HG03378 (cell line): Measurements from ENCODE around the gene ZNF691.
"Not testable (repeated sequence)": the region's sequence is repeated elsewhere in the genome, so short reads cannot be mapped to it uniquely, and the experiment has no call there.

Source experiments
- ATAC-seq: cut with Tn5 transposase; IDR thresholded peaks from one replicate; pipeline ENCODE4 v1.9.1; 2021; ENCODE audit warnings: mild to moderate bottlenecking, moderate library complexity; ENCODE audit not compliant: unreplicated experiment

The ZNF691 gene

DNA sequence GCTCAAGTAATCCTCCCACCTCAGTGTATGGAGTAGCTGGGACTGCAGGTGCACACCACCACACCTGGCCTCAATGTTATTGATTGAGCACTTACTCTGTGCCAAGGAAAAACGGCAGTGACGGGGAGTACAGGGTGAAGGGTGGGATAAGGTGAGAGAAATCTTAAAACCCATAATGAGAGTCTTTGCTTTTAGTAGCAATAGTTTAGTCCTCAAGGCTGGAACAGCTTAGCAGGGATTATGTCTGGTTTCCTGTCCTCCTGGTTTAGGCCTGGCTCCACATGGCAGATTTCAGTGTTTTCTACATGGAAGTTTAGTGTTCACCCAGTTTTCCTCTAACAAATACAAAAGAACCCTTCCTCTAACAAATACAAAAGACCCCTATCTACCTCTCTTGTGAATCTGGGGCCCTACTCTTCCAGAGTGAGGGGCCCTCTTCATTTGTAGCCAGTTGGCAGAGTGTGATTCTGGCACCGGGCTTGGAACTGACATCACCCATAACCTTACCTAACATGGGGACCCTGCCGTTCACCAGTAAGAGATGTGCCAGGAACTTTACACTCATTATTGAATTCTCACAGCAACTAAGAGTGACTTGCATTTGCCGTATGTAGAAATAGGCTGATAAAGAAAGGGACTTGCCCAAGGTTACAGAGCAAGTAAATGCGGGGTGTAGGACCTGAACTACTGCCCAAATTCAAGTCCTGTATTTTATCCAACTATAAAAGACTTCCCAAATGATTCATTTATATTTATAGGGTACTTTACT lies 6.9 kb downstream of the ZNF691 start:
- ATAC-seq = no peak

DNA sequence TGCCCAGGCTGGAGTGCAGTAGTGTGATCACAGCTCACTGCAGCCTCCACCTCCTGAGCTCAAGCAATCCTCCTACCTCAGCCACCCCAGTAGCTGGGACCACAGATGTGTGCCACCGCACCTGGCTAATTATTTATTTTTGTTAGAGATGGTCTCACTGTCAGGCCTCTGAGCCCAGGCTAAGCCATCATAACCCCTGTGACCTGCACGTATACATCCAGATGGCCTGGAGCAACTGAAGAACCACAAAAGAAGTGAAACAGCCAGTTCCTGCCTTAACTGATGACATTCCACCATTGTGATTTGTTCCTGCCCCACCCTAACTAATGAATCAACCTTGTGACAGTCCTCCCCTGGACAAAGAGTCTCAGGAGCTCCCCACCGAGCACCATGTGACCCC lies 10.1 kb downstream of the ZNF691 start:
- not testable (repeated sequence) for ATAC-seq

DNA sequence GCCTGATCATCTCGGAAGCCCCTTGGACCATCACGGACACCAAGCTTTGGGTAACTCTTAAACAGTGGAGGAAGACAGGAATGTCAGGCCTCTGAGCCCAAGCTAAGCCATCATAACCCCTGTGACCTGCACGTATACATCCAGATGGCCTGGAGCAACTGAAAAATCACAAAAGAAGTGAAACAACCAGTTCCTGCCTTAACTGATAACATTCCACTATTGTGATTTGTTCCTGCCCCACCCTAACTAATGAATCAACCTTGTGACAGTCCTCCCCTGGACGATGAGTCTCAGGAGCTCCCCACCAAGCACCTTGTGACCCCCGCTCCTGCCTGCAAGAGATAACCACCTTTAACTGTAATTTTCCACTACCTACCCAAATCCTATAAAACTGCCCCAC lies 13.0 kb downstream of the ZNF691 start:
- not testable (repeated sequence) for ATAC-seq

DNA sequence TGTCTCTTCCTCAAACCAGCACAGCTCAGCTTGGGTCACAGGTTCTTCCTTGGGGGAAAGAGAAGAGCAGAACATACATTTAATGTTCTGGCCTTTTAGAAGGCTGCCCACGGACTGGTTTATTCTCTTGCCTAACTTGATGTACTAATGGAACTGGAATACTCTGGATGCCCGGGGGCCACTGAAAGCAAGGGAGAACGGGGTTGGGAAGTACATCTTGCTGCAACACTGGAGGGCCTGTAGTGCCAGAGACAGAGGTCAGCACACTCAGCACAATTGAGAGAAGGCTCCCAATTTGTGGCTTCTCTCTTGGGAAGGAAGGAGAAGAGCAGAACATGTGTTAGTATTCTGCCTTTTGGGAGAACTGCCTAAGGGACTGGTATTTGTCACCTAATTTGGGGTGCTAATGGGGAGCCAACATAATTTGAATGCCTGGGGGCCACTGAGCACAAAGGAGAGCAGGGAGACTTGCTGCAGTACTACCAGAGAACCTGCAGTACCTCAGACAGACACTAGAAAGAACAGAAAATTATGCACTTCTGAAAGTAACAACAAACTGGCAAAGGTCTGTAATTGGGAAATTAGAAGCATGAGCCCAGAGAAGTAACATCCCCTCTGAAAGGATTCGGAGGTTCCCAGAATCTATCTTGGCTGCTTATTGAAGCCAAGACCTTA lies 14.1 kb downstream of the ZNF691 start:
- no peak for ATAC-seq

DNA sequence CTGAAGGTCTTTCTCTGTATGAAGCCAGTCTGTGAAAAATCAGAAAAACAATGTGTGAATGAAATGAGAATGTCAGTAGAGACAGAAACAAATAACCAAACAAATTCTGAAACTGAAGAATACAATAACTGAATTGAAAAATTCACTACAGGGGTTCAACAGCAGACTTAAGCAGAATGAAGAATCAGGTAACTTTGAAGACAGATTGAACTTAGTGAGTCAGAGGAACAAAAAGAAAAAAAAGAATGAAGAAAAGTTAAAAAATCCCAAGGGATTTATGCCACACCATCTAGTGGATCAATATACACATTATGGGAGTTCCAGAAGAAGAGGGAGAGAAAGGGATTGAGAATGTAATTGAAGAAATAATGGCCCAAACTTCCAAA lies 14.6 kb downstream of the ZNF691 start:
- ATAC-seq = no peak

DNA sequence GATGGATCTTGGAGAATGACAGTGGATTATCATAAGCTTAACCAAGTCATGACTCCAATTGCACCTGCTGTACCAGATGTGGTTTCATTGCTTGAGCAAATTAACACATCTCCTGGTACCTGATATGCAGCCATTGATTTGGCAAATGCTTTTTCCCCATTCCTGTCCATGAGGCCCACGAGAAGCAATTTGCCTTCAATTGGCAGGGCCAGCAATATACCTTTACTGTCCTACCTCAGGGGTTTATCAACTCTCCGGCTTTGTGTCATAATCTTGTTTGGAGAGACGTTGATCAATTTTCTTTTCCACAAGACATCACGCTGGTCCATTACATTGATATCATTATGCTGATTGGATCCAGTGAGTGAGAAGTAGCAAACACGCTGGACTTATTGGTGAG lies 20.1 kb downstream of the ZNF691 start:
- ATAC-seq = no peak

DNA sequence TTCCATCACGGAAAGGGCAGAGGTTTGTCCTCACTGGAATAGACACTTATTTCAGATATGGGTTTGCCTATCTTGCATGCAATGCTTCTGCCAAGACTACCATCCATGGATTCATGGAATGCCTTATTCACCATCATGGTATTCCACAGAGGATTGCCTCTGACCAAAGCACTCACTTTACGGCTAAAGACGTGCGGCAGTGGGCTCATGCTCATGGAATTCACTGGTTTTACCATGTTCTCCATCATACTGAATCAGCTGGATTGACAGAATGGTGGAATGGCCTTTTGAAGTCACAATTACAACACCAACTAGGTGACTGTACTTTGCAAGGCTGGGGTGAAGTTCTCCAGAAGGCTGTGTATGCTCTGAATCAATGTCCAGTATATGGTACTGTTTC lies 22.1 kb downstream of the ZNF691 start:
- ATAC-seq = not testable (repeated sequence)

DNA sequence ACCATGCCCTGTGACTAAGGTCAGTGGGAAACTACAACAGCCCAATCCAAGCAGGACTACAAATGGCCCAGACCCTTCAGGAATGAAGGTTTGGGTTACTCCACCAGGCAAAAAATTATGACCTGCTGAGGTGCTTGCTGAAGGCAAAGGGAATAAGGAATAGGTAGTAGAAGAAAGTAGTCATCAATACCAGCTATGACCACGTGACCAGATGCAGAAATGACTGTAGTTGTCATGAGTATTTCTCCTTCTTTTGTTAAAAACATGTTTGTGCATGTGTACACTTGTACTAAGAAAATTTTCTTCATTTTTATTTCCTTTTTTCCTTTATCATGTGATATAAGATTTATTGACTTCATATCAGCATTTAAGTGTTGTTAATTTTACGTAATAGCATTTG lies 22.8 kb downstream of the ZNF691 start:
- not testable (repeated sequence) for ATAC-seq

DNA sequence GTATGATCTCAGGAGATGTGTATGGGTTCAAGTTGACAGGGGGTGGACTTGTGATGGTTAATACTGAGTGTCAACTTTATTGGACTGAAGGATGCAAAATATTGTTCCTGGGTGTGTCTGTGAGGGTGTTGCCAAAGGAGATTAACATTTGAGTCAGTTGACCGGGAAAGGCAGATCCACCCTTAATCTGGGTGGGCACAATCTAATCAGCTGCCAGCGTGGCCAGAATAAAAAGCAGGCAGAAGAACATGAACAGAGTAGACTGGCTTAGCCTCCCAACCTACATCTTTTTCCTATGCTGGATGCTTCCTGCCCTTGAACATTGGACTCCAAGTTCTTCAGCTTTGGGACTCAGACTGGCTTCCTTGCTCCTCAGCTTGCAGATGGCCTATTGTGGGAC lies 23.3 kb downstream of the ZNF691 start:
- ATAC-seq = not testable (repeated sequence)

DNA sequence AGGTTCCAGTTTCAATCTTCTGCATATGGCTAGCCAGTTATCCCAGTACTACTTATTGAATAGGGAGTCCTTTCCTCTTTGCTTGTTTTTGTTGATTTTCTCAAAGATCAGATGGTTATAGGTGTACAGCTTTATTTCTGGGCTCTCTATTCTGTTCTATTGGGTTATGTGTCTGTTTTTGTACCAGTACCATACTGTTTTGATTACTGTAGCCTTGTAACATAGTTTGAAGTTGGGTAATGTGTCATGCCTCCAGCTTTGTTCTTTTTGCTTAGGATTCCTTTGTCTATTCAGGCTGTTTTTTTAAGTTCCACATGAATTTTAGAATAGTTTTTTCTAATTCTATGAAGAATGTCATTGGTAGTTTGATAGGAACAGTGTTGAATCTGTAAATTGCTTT lies 26.7 kb downstream of the ZNF691 start:
- ATAC-seq = not testable (repeated sequence)

DNA sequence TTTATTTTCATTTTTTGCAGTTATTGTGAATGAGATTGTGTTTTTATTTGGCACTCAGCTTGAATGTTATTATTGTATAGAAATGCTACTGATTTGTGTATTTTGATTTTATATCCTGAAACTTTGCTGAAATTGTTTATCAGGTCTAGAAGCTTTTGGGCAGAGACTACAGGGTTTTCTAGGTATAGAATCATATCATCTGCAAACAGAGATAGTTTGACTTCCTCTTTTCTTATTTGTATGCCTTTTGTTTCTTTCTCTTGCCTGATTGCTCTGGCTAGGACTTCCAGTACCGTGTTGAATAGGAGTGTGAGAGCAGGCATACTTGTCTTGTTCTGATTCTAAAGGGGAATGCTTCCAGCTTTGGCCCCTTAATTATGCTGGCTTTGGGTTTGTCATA lies 27.3 kb downstream of the ZNF691 start:
- ATAC-seq = no peak

DNA sequence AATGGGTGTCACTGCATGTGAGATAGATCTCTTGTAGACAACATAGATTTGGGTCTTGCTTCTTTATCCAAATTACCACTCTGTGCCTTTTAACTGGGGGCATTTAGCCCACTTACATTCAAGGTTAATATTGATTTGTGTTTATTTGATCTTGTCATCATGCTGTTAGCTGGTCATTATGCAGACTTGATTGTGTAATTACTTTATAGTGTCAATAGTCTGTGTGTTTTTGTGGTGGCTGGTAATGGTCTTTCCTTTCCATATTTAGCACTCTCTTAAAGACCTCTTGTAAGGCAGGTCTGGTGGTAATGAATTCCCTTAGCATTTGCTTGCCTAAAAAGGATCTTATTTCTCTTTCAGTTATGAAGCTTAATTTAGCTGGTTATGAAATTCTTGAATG lies 29.6 kb downstream of the ZNF691 start:
- no peak for ATAC-seq

DNA sequence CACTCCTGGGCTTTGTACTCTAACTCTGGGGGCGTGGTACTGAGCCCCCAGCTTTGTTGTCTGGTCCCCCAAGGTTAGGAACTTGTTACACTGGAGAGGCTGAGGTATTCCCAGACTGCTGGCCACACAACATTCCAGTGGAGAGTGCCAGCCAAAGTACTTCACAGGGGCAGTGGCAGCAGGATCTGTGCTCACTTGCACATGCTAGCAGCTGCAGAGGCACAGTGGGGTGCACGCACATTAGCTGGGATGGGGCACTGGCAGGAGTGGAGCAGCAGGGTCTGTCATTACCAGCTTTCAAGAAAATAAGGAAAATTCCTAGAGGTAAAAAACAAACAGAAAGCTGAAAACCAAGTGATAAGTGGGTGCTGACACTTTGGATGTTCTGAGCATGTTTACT lies 31.0 kb downstream of the ZNF691 start:
- no peak for ATAC-seq

DNA sequence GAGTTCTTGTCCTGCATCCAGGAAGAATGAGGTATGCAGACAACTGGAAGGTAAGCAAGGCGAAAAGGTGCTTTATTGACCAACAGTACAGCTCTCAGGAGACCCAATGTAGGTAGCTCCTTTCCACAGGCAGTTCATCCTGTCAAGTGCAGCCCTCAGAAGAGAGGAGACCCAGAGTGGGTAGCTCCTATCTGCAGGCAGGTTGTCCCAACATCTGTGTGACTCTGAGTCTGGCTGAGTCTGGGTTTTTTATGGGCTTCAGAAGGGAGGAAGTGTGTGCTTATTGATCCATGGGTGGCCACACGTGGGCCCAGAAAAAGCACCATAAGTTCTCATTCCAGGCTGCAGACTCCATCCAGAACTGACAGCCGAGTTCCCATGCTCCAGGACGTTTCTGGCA lies 34.0 kb downstream of the ZNF691 start:
- ATAC-seq = no peak

DNA sequence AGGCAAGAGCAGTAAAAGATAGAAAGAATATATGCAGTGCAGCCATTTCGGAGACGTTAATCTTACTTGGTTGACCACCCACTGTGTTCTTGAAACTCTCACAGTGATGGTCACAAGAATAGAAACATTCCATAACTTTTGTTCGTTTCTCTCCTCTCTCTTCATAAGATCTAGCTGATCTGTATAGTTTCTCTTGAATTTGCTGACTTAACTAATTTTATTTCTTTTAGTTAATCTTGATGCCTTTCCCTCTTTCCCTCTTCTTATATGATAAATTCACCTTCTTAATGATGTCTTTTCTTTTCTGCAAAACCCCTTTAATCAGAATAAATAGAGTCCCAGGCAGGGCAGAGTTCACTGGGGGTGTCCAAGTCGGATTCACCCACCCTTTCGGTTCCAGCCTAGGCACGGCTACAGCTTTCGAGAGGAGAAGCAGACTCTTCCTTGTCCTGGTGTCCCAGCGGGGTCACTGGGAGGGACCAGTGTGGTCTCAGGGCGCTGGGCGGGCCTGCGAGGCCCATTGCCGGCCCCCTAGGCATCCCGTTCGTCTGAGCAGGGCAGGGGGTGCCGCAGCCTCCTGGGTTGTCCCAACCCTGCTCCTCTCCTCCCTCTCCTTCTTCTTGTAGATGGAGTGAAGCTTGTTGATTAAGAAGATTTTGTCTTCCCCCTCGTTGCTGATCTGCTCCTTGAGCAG lies 39.8 kb downstream of the ZNF691 start:
- ATAC-seq = no peak

DNA sequence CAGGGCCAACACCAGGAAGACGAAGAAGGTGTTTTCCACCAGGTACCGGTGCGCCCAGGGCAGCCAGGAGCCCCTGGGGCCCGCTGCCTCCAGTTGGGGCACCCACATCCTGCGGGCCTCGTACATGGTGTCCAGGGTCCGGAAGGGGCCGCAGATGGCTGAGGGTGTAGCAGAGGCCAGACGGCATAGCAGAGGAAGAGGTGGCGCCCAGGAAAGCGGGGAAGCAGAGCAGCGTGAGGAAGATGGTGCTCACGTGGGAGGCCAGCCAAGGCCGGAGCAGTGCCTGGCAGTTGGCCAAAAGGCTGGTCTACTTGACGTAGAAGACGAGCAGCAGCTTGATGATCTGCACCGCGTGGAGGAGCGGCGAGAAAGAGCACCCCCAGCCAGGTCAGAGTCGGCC lies 40.4 kb downstream of the ZNF691 start:
- no peak for ATAC-seq

DNA sequence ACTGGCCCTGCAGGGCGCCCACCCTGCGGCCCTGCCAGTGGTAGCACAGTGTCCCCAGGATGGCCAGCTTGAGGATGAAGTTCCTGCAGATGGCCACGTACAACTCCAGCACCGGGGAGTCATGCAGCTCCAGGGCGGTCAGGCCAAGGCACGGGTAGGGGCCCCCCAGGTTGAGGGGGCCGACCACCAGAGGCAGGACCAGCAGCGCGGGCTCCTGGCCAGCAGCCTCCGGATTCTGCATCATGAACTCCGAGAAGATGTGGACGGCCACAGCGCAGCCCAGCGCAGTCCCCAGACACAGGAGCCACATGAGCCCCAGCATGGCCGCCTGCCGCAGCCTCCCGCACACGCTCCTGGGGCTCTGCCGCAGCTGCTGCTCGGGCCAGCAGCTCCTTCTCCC lies 41.0 kb downstream of the ZNF691 start:
- no peak for ATAC-seq

DNA sequence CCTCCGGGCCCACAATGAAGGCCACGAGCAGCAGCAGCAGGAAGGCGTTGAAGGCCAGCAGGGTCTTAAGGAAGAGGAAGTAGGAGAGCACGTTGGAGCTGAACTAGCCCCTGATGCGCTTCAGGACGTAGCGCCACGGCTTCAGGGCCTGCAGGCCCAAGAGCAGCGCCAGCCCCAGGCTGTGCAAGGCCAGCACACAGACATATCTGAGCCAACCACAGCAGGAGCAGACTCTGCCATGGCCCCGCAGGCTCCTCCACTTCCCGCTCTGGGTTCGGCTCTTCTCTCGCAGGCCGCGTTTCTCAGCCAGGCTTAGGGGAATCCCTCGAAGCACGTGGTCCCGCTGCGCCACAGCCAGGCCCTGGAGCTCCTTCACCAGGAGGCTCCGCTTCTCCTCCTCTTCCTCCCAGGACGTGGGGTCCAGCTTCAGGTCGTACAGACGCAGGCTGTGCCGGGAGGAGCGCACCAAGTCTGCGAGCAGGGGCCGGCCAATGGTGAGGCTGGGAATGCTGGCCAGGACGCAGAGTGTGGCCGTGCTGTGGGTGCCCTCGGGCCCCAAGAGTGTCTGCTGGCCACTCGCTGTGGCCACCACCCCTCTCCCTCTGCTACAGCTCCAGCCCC lies 41.7 kb downstream of the ZNF691 start:
- ATAC-seq = no peak

DNA sequence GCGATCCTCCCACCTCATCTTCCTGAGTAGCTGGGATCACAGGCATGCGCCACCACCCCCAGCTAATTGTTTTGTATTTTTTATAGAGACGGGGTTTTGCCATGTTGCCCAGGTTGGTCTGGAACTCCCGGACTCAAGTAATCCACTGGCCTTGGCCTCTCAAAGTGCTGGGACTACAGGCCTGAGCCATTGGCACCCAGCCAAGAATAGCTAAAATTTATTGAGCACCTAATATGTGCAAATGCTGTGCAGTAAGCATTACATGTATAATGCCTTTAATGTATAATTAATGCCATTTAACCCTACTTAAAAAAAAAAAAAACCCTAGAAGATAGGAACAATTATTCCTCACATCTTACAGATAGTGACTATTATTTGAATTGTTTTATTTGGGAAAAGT lies 42.9 kb downstream of the ZNF691 start:
- no peak for ATAC-seq

DNA sequence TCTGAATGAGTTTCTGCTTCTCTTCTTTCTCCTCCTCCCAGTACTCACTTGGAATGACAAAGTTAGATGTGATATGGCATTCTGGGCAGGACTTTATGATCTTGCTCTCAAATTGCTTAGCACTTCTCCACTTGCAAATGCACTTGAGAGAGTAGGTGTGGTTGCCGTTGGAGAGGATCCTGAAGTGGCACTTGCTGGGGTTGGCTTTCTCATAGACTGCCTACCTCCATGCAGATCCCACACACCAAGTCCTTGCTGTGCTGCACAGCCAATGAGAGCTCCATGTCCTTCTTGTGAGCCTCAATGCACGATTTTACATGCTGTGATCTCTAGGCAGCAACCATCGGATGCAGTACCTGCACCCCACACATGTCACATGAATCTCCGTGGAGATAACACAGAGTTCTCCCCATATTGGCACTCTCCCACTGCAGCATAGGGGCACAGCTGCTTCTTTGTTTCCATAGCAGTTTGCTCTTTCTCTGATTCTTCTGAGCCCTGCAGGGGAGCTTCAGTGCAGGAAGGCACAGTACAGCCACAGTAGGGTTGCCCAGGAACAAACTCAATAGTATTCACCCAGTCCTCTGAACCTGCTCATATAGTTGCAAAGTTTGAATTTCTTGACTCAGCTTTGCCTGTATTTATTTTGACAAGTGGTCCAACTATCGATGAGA lies 45.2 kb downstream of the ZNF691 start:
- no peak for ATAC-seq

DNA sequence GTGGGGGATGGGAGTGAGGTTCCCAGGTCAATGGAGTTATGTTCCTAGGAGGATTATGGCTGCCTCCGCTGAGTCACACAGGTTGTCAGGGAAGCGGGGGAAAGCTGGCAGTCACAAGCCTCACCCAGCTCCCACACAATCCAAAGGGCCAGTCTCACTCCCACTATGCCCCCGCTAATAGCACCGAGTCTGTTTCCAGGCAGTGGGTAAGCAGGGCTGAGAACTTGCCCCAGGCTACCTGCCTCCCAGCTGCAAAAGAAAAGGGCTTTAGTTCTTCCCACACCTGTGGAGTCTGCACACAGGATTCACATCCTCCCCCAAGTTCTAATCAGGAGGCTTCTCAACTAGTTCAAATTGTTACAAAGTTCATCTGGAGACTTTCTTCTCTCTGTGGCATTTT lies 53.5 kb downstream of the ZNF691 start:
- not testable (repeated sequence) for ATAC-seq
